Glomerular endothelial cell (primary cell): Measurements from ENCODE around the gene DKKL1. TPM values are rescaled to one million over a fixed set of nuclear protein-coding genes. Genes with fewer than 3 reads are reported as not detected.
"Not testable (repeated sequence)": the region's sequence is repeated elsewhere in the genome, so short reads cannot be mapped to it uniquely, and the experiment has no call there.

Source experiments
- DNase-seq: peaks from one replicate; pipeline ENCODE4 v3.0.0-alpha.2; 2011; ENCODE audit warnings: low read depth, low spot score; ENCODE audit errors: extremely low read depth
- total RNA-seq: library from RNA; depleted of rRNA; stranded (reverse); fragments of >200 nt; gene quantifications from 2 replicates; pipeline ENCODE4 v1.2.3, GENCODE V29; 2015

DKKL1 gene
- total RNA-seq, 1 donor from 2014 or later: 1.6 TPM

DNA sequence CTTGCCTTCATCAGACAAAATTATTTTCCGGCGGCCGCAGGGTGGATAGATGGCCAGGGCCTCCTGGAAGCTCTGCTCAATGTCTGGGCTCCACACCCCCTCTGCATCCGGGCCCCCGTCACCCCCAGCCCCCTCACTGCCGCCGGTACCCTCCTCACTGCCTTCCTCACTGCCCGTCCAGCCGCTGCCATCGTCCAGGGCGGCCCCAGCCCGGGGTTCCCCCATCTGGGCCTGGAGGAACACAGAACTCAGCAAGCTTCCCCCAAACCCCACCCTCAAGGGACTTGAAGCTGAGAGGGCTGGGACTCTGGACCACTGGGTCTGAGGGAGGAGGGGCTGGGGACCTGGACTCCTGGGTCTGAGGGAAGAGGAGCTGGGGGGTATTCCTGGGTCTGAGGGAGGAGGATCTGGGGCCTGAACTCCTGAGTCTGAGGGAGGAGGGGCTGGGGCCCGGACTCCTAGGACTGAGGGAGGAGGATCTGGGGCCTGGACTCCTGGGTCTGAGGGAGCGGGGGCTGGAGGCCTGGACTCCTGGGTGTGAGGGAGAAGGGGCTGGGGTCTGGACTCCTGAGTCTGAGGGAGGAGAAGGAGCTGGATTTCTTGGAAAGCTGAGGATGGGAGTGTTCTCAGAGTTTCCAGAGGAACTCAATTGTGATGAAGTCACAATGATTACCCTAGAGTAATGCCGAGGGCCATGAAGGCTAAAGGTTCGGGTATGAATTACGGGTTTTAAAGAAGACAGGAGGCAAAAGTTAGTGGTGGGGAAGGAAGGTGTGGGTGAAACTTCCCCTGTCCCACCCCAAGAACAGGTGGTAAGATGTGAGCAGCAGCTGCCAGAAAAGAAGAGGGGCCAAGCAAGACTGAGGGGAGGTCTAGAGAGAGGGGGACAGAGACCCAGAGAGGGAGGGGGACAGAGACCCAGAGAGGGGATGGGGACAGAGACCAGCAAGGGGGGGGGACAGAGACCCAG lies 3.5 kb upstream of the DKKL1 start:
- DNase-seq: no peak

DNA sequence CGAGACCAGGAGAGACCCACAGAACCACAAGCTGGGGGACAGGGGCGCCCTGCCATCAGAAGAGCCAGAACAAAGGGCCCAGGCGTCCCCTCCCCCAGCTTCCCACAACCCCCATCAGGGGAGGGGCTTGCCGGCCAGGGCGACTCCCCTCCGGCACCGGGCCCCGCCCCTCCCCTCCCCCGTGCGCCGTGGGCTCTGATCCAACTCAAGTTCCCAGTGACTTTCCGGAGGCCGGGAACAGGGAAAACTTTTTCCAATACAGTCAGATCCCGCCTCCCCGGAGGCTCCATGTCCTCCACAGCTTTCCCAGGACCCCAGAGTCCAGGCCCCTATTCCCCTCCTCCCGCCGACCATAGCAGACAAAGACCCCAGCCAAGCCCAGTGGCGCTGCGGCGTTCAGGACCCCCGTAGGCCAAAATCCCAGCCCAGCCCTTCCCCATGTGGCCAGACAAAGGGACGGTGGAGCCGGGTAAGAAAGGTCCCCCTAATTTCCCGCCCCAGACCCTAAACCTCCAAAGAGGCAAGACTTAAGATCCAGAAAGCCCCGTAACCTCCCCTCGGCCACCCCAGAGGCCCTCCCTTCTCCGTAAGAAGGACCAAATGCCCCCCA lies 2.1 kb upstream of the DKKL1 start:
- DNase-seq: no peak

DNA sequence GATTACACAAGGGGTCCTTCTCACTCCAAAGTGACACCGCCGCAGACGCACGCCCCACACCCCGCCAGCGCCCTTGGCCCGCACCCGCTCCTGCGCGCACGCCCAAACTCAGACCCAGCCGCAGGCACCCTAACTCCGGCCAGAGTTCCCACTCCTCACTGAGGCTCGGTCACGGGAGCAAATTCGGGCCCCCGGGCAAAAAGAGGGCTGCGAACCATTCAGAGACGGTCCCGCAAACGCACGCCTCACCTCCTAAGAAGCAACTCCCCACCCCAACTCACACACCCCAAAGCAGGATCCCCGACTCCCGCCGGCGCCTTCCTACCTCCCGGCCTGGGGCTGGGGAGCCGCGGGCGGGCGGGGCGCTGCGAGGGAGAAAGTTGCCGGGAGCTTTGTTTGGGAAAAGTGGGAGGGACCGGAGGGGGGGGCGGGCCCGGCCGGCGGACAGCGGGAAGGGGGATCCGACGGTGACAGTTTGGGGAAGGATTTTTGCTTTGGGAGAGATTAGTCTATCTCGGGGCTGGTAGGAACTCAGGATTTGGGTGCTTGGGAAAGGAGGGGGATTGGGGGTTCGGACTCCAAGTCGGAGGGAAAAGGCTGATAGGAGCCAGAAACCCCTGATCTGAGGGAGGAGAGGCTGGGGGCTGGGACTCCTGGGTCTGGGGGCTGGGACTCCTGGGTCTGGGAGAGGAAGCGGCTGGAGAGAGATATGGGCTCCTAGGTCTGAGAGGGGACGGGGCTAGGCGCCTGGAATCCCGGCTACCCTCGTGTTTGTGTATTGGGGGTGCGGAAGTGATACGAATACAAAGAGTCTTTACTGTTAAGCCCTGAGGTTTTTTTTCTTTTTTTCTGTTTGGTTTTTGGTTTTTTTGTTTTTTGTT lies 1.4 kb upstream of the DKKL1 start, which contains the start of gene TEAD2:
TSS of gene TEAD2 (minus strand) at position 369 of the 881 bp plus-strand sequence. CDS start 2,341 bp downstream, outside the sequence.
- DNase-seq: no peak

DNA sequence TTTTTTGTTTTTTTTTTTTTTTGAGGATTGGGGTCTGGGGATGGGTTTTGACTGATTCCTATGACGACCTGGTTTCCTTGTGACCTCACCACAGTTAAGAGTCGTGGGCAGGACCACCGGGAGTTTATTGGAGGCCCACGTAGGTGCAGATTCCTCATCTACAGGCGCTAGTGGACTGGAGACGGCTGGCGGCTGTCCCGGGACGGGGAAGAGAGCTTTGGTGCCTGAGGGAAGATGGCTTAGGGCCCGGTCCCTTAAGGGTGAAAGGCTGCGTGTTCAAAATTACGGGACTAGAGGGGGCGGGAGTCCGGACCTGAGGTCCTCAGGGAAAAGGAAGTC lies 779 bp upstream of the DKKL1 start:
- no peak for DNase-seq

DNA sequence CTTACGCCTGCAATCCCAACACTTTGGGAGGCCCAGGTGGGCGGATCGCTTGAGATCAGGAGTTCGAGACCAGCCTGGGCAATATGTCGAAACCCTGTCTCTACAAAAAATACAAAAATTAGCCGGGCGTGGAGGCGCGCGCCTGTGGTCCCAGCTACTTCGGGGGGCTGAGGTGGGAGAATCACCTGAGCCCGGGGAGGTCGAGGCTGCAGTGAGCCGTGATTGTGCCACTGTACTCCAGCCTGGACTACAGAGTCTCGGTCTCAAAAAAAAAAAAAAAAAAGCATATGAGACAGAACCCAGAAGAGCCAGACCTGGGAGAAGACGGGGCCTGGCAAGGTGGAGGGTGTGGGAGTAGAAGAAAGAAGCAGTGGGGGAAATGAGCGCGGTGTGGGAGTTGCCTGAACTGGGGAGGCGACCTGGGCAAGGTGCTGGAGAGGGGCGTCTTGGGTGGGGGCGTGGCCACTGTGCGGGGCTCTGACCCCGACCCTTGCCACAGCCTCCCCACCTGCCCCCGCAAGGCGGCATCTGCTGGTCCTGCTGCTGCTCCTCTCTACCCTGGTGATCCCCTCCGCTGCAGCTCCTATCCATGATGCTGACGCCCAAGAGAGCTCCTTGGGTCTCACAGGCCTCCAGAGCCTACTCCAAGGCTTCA lies 533 bp downstream of the DKKL1 start:
- no peak for DNase-seq

DNA sequence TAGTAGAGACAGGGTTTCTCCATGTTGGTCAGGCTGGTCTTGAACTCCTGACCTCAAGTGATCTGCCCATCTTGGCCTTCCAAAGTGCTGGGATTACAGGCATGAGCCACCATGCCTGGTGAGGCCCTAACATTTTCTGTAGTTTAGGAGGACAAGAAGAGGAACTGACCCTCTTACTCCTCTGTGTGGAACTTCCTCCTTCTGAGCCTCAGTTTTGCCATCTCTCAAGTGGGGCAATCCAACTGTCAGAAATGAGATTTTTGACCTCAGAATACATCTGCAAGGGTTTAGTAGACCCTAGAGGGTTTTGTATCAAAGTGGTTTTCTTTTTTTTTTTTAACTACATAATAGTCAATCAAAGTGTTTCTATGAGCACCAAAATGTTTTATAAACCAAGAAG lies 2.4 kb downstream of the DKKL1 start:
- DNase-seq: no peak

DNA sequence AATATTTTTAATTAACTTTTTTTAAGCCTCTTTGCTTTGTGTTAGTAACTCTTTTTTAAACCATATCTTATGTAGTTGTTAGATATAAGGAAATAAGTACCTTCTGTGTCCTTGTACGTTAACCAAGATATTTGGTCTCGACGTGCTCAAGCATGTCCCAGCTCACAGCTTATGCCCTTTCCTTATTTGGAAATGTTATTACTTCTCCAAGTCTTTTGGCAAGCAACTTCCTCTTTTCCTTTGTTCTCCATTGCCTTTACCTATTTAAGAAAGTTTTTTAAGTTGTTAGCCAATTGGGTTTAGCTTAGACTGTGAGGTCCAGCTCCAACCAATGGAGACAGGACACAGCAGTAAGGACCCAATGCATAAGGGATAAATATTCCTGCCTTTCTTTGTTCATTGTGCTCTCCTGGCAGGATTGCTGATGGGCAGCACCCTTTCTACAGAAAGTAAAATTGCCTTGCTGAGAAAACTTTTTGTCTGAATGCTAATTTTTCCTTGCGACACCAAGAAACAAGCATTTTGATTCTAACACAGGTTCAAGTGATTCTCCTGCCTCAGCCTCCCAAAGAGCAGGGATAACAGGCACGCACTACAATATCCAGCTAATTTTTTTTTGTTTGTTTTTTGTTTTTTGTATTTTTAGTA lies 5.2 kb downstream of the DKKL1 start:
- DNase-seq: no peak

DNA sequence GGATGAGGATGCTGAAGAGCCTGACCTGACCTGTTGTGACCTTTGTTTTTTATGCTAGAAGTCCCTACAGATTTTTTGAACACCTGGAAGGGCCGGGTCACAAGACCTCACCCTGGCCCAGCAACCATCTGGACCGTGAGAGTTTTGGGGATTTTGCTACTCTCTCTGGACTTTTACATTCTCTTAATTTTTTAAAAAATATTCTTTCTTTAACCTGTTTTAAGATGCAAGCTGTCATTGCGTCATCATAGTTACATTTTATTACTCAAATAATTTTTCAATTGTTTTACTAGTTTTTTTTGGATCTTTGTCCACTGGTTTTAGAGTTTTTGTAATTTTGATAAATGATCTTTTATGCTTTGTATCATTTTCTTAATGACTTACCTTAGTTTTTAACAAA lies 7.5 kb downstream of the DKKL1 start:
- no peak for DNase-seq

DNA sequence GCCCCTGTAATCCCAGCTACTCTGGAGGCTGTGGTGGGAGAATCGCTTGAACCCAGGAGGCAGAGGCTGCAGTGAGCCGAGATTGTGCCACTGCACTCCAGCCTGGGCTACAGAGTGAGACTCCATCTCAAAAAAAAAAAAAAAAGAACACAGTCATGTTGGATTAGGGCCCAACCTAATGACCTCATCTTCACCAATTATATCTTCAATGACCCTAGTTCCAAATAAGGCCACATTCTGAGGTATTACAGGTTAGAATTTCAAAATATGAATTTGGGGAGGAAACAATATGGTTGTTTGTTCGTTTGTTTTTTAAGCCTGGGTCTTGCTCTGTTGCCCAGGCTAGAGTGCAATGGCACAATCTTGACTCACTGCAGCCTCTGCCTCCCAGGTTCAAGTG lies 9.5 kb downstream of the DKKL1 start:
- not testable (repeated sequence) for DNase-seq

DNA sequence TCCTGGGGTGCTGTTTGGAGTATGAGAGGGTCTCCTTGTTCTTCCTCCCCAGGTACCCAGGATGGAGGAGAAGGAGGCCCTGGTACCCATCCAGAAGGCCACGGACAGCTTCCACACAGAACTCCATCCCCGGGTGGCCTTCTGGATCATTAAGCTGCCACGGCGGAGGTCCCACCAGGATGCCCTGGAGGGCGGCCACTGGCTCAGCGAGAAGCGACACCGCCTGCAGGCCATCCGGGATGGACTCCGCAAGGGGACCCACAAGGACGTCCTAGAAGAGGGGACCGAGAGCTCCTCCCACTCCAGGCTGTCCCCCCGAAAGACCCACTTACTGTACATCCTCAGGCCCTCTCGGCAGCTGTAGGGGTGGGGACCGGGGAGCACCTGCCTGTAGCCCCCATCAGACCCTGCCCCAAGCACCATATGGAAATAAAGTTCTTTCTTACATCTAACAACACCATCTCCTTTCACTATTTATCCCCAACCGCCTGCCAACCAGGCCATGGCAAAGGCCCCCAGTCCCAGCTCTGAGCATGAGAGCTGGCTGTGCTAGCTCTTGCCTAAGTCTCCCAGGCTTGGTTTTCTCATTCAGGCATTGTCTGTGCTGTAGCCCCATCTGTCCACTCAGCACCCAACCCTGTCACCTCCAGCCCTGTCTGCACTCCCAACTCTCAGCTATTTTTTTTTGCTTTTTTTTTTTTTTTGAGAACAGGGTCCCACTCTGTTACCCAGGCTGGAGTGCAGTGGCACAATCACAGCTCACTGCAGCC lies 11.2 kb downstream of the DKKL1 start:
- DNase-seq: no peak

DNA sequence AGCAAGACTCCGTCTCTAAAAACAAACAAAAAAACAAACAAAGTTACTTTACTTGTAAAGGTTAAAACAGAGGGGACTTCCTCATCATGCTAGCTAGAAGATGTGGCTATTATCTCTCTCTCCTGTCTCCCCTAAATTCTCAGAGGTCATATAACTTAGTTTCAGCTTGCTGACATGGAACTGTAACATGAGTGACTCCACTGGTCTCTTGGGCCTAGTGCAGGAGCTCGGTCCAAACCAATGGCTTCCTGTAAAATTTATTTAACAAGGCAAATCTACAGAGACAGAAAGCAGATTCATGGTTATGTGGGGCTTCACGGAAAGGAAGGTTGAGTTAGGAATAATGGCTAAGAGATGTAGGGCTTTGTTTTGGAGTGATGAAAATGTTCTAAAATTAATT lies 14.8 kb downstream of the DKKL1 start:
- no peak for DNase-seq

DNA sequence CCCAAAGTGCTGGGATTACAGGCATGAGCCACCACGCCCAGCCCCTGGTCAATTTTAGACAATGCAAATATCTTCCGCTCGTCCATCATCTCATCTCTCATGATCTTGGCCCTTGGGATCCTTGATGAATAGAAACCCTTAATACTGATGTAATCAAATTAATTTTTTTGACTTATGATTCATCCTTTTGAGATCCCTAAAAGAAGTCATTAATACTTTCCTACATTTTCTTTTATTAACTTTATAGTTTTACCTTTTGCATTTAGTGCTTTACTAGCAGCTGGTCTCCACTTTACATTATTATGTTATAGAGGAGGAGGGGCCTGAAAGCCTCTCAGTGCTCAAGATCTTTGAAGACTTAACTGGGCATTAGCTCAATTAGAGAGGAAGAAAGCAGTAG lies 16.7 kb downstream of the DKKL1 start:
- DNase-seq: no peak

DNA sequence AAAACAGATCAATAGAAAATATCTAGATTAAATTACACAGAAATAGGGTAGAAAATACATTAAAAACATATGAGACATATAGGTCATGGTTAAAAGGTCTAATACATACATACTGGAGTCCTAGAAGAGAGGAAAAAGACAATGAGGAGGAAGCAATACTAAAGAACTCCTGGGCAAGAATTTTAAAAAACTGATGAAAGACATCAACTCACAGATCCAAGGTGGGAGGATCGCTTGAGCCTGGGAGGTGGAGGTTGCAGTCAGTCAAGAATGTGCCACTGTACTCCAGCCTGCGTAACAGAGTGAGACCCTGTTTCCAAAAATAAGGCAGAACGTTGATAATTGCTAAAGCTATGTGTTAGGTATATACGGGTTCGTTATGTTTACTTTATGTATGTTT lies 19.0 kb downstream of the DKKL1 start:
- DNase-seq: no peak

DNA sequence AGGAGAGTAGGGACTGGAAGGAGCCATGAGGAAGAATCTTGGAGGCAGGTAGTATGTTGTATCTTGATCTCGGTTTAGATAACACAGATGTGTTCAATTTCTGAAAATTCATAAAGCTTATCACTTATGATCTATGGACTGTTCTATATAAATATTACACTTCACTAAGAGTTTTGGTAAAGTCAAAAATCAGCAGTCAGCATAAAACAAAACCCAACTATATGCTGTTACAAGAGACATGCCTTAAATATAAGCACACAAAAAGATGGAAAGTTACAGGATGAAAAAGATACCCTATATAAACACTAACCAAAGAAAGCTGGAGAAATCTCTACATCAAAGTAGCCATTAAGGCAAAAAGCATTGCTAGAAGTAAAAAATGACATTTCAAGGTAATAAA lies 19.9 kb downstream of the DKKL1 start:
- no peak for DNase-seq

DNA sequence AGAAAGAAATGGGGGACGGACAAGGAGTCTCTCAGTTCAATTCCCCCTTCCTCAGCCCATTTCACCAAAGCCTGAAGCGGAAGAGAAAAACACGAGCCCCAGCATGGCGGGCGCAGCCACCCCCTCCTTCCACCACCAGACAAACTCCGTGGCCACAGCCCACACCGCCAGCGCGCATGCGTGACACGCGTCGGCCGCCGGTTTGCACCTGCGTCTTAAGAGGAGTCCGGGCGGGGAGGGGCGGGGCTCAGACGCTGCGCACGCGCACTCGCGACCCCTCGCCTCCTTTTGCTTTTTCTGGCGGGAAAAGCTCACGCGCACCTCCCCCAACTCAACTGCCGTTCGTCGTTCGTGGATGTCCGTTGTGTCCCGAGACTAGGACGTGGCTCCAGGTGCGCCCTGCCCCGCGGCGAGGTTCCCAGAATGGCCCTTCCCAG lies 24.3 kb downstream of the DKKL1 start, which contains the start of gene KASH5:
TSS of gene KASH5 (plus strand) at position 314 of the 437 bp plus-strand sequence. CDS start 2,635 bp downstream, outside the sequence.
- no peak for DNase-seq

DNA sequence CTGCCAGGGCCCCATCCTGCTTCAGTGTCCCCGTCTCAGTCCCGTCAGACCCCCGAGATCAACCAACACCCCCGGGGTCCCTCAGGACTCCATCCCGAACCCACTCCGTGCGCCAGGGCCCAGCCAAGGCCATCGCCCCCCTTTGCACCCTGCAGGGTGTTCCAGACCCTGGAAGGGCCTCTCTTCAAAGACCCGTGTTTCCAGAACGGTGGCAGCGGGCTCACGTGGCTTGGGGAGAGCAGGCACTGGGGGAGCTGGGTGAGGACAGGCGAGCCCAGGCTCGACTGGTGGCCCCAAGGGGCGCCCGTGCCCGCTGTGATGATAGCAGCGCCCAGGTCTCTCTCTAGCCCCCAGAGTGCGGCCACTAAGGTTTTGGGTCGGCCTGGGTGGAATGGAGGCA lies 25.7 kb downstream of the DKKL1 start:
- no peak for DNase-seq

DNA sequence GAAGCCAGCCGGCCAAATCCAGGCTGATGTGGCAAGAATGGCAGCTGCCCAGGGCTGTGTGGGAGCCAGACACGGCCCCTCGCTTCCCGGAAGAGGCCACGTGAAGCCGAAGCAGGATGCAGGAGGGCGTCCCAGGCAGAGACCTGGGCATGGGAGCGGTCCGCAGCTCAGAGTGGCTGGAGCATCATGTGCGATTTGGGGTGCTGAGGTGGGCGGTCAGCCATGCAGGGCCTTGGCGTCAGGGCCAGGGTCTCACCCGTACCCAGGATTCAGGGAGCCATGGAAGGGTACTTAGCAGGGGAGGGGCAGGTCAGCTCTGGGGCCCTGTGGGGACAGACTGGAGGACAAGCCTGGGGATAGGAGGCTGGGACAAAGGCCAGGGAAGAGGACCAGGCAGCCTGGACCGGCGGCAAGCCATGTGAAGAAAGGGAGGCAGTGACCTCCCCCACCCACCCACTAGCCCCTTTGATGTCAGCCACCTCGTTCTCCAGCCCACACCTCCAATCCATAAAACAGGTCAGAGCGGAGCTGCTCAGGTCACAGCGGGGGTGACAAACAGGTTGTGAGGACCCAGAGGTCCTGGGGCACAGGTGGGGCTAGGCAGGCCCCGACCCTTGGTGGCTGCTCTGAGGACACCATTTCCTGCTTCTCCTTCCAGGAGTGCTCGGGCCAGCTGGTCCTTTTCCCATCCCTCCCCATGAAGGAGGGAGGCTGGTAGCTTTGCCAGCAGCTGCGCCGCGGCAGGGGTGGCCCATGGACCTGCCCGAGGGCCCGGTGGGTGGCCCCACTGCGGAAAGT lies 26.7 kb downstream of the DKKL1 start:
- DNase-seq: no peak

DNA sequence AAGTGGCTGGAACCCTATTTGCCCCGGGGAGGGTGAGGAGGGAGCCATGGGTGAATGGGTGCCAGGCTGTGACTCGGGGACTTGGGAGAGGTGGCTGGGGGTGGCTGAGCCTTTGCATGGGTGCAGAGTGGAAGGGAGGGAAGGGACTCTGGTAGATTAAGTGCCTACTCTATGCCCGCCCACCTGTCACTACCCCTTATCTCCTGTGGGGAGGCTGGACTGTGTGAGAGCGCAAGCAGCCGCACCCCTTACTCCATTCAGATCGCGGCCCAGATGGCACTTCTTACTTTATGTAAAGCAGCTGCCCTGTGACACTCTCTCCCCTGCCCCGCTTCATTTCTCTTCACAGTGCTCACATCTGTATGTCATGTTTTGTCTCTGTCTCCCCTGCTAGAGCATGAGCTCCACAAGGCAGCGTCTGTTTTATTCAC lies 27.3 kb downstream of the DKKL1 start:
- DNase-seq: no peak
